ENCODE data around the gene KLHDC10.

KLHDC10 gene

GRCh38 chr7:130156140-130156539, 85.8 kb downstream of the KLHDC10 start:
- TF ChIP-seq CTCF (IDR thresholded peaks at IDR 0.05) = no peak
- Histone ChIP-seq H3K4me3 (ENCODE audit: low read depth in 1 of 2, low read length in 1 of 2) (no peak overlapping the region), H3K36me3 (peaks cover 12% of the 10 kb centered on the region), H3K9me3 (no peaks in the 10 kb centered on the region), H3K27me3 (no peaks in the 10 kb centered on the region), H3K27ac (no peak overlapping the region), H3K4me1 (ENCODE audit: control insufficient read depth in 1 of 2, insufficient read depth in 1 of 2, low read depth in 1 of 2, low read length in 1 of 2) (no peaks in the 10 kb centered on the region)

GRCh38 chr7:130157700-130158099, 87.4 kb downstream of the KLHDC10 start:
- H3K4me1 ChIP-seq (ENCODE audit: control insufficient read depth in 1 of 2, insufficient read depth in 1 of 2, low read depth in 1 of 2, low read length in 1 of 2) = no peaks in the 10 kb centered on the region
- no peaks in the 10 kb centered on the region for H3K9me3 ChIP-seq
- H3K27me3 ChIP-seq = no peaks in the 10 kb centered on the region
- no peak overlapping the region for H3K4me3 ChIP-seq (ENCODE audit: low read depth in 1 of 2, low read length in 1 of 2)
- TF ChIP-seq CTCF (IDR thresholded peaks at IDR 0.05) = no peak
- peaks cover 25% of the 10 kb centered on the region for H3K36me3 ChIP-seq
- no peak overlapping the region for H3K27ac ChIP-seq

- no peak for TF ChIP-seq CTCF (IDR thresholded peaks at IDR 0.05)
- Histone ChIP-seq H3K4me1 (ENCODE audit: control insufficient read depth in 1 of 2, insufficient read depth in 1 of 2, low read depth in 1 of 2, low read length in 1 of 2) (no peaks in the 10 kb centered on the region), H3K27ac (no peak overlapping the region), H3K4me3 (ENCODE audit: low read depth in 1 of 2, low read length in 1 of 2) (no peak overlapping the region), H3K27me3 (no peaks in the 10 kb centered on the region), H3K9me3 (no peaks in the 10 kb centered on the region), H3K36me3 (peaks cover 44% of the 10 kb centered on the region)
Measured at GRCh38 chr7:130160023-130160422, 89.7 kb downstream of the KLHDC10 start.

- Histone ChIP-seq H3K4me1 (ENCODE audit: control insufficient read depth in 1 of 2, insufficient read depth in 1 of 2, low read depth in 1 of 2, low read length in 1 of 2) (no peaks in the 10 kb centered on the region), H3K9me3 (no peaks in the 10 kb centered on the region), H3K4me3 (ENCODE audit: low read depth in 1 of 2, low read length in 1 of 2) (no peak overlapping the region), H3K36me3 (peaks cover 47% of the 10 kb centered on the region), H3K27ac (no peak overlapping the region), H3K27me3 (no peaks in the 10 kb centered on the region)
- no peak for TF ChIP-seq CTCF (IDR thresholded peaks at IDR 0.05)
Measured at GRCh38 chr7:130160455-130160854, 90.1 kb downstream of the KLHDC10 start.

GRCh38 chr7:130162196-130162595, 91.9 kb downstream of the KLHDC10 start:
- Histone ChIP-seq H3K9me3 (no peaks in the 10 kb centered on the region), H3K4me3 (ENCODE audit: low read depth in 1 of 2, low read length in 1 of 2) (no peak overlapping the region), H3K27me3 (no peaks in the 10 kb centered on the region), H3K36me3 (peaks cover 54% of the 10 kb centered on the region), H3K4me1 (ENCODE audit: control insufficient read depth in 1 of 2, insufficient read depth in 1 of 2, low read depth in 1 of 2, low read length in 1 of 2) (no peaks in the 10 kb centered on the region), H3K27ac (no peak overlapping the region)
- TF ChIP-seq CTCF (IDR thresholded peaks at IDR 0.05) = no peak
